Ishikawa (cell line): ENCODE results near the gene DOCK8.

ENCODE experiments used
- CEBPB ChIP-seq: IDR thresholded peaks from 2 replicates; pipeline ENCODE4 v1.6.1; 2012
- CREB1 ChIP-seq: IDR thresholded peaks from 2 replicates; pipeline ENCODE4 v1.6.1; 2012; ENCODE audit warnings: low read depth
- EGR1 ChIP-seq: IDR thresholded peaks from 2 replicates; pipeline ENCODE4 v1.6.1; 2012
- EP300 ChIP-seq: IDR thresholded peaks from 2 replicates; pipeline ENCODE4 v1.6.1; 2012; ENCODE audit warnings: borderline replicate concordance
- FOXM1 ChIP-seq: IDR thresholded peaks from 2 replicates; pipeline ENCODE4 v1.6.1; 2012; ENCODE audit warnings: low read depth, borderline replicate concordance
- NFIC ChIP-seq: IDR thresholded peaks from 2 replicates; pipeline ENCODE4 v1.6.1; 2012
- RAD21 ChIP-seq: IDR thresholded peaks from 2 replicates; pipeline ENCODE4 v1.6.1; 2012; ENCODE audit warnings: low read depth
- TAF1 ChIP-seq: IDR thresholded peaks from 2 replicates; pipeline ENCODE4 v1.6.1; 2012; ENCODE audit warnings: low read depth, mild to moderate bottlenecking
- TCF12 ChIP-seq: IDR thresholded peaks from 2 replicates; pipeline ENCODE4 v1.6.1; 2012; ENCODE audit warnings: low read depth
- TEAD4 ChIP-seq: IDR thresholded peaks from 2 replicates; pipeline ENCODE4 v1.6.1; 2012
- YY1 ChIP-seq: IDR thresholded peaks from 2 replicates; pipeline ENCODE4 v1.6.1; 2012; ENCODE audit warnings: low read depth
- ZBTB7A ChIP-seq: IDR thresholded peaks from 2 replicates; pipeline ENCODE4 v1.6.1; 2012; ENCODE audit warnings: low read depth
- TF ChIP-seq, protein P1 (sequence below): IDR thresholded peaks from 2 replicates; pipeline ENCODE4 v1.6.1; 2012
- TF ChIP-seq, protein P2 (sequence below): IDR thresholded peaks from 2 replicates; pipeline ENCODE4 v1.6.1; 2012; ENCODE audit warnings: low read depth, mild to moderate bottlenecking
- TF ChIP-seq, protein P3 (sequence below): IDR thresholded peaks from 2 replicates; pipeline ENCODE4 v1.6.1; 2012

Gene DOCK8

DNA sequence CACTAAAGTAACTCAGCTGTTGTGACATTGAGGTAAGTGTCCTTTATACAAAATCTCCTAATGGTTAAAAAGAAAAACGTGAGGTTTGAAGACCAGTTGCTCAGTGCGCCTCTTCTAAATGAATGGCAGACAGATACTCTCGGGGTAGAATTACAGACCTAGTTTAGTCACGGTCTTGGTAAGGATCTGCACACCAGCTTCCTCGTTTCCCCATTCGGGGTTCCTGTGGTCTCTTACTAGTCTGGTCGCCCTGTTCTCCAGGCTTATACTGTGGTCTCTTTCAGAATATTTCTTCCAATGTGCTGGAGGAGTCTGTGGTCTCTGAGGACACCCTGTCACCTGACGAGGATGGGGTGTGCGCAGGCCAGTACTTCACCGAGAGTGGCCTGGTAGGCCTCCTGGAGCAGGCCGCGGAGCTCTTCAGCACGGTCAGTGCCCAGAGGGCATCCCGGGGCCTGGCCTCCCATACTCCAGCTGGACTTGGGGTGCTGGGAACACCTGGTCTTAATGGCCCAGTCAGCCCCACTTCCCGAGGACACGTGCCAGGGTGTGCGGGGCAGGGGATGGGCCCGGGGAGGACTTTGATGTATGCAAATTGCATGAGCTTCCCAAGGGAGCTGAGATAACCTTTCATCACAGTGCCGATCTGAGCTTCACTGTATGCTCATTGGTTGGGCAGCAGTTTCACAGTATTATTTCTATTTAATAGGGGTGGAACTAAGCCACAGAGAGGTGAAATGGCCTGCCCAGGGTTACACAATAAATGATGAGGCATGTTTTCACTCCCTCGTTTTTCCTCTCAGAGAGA lies 224.5 kb downstream of the DOCK8 start:
- TF ChIP-seq TEAD4 (no peak), RAD21 (no peak), FOXM1 (no peak), EP300 (no peak)

DNA sequence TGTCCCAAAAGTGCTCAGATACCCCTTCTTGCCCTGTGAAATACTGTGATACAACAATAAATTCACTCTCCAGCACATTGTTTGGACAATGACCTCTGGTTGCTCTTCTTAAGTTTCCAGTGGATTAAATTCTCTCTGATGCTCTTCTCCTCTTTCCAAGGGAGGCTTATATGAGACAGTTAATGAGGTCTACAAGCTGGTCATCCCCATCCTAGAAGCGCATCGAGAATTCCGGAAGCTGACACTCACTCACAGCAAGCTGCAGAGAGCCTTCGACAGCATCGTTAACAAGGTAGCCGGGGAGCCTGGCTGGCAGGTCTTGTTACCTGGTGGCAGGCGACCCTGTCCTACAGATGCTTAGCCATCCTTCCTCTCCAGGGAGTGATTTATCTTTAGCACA lies 226.5 kb downstream of the DOCK8 start:
- TF ChIP-seq TAF1 (no peak), TEAD4 (no peak), RAD21 (no peak), CEBPB (no peak), YY1 (no peak), EGR1 (no peak), EP300 (no peak), TCF12 (no peak), NFIC (no peak)
- TF ChIP-seq, protein P1, sequence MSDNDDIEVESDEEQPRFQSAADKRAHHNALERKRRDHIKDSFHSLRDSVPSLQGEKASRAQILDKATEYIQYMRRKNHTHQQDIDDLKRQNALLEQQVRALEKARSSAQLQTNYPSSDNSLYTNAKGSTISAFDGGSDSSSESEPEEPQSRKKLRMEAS = no peak
- TF ChIP-seq, protein P2, sequence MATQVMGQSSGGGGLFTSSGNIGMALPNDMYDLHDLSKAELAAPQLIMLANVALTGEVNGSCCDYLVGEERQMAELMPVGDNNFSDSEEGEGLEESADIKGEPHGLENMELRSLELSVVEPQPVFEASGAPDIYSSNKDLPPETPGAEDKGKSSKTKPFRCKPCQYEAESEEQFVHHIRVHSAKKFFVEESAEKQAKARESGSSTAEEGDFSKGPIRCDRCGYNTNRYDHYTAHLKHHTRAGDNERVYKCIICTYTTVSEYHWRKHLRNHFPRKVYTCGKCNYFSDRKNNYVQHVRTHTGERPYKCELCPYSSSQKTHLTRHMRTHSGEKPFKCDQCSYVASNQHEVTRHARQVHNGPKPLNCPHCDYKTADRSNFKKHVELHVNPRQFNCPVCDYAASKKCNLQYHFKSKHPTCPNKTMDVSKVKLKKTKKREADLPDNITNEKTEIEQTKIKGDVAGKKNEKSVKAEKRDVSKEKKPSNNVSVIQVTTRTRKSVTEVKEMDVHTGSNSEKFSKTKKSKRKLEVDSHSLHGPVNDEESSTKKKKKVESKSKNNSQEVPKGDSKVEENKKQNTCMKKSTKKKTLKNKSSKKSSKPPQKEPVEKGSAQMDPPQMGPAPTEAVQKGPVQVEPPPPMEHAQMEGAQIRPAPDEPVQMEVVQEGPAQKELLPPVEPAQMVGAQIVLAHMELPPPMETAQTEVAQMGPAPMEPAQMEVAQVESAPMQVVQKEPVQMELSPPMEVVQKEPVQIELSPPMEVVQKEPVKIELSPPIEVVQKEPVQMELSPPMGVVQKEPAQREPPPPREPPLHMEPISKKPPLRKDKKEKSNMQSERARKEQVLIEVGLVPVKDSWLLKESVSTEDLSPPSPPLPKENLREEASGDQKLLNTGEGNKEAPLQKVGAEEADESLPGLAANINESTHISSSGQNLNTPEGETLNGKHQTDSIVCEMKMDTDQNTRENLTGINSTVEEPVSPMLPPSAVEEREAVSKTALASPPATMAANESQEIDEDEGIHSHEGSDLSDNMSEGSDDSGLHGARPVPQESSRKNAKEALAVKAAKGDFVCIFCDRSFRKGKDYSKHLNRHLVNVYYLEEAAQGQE = no peak
- TF ChIP-seq, protein P3, sequence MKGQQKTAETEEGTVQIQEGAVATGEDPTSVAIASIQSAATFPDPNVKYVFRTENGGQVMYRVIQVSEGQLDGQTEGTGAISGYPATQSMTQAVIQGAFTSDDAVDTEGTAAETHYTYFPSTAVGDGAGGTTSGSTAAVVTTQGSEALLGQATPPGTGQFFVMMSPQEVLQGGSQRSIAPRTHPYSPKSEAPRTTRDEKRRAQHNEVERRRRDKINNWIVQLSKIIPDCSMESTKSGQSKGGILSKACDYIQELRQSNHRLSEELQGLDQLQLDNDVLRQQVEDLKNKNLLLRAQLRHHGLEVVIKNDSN = no peak

DNA sequence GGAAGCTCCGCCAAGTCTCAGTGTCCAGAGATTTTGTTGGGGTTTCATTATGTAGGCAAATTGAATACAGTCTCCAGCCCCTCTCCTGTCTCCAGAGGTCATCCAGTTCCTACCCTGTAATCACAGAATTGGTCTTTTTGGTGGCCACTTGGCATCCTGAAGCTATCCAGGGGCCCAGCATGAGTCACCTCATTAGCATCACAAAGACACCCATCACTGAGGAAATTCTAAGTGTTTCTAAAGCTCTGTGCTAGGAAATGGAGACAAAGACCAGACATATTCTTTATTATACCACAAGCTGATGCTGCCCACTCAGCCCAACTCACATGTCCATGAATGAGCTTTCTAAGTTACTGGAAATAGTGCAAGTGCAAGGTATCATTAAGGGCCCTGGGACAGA lies 229.9 kb downstream of the DOCK8 start:
- TF ChIP-seq, protein P1 = no peak
- no peak for TF ChIP-seq EGR1
- no peak for TF ChIP-seq CREB1
- no peak for TF ChIP-seq ZBTB7A
- TF ChIP-seq FOXM1 = no peak
- TF ChIP-seq, protein P3 = no peak
- no peak for TF ChIP-seq CEBPB
- TF ChIP-seq TEAD4 = no peak
- TF ChIP-seq TCF12 = no peak
- TF ChIP-seq YY1 = no peak
- TF ChIP-seq RAD21 = no peak
- no peak for TF ChIP-seq NFIC
- TF ChIP-seq, protein P2 = no peak
- no peak for TF ChIP-seq TAF1
- TF ChIP-seq EP300 = no peak

DNA sequence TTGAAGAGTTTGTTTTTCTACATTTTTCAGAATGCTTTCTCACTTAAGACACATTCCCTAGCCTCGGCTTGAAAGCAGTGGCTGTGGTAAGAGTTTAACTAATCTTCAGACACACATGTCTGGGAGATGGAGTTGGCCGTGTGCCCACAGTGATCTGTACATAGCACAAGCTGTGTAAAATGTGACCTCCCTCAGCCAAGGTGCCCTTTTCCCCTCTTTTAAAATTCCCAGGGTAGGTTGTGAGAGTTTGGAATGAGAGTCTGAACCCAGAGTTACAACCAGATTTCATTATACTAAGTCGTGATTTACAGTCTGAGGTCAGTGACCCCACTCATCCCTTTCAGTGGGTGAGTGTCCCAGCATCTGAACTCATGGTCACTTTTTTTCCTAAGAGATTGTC lies 230.4 kb downstream of the DOCK8 start:
- TF ChIP-seq TCF12 = no peak
- no peak for TF ChIP-seq TEAD4
- no peak for TF ChIP-seq FOXM1
- no peak for TF ChIP-seq TAF1
- no peak for TF ChIP-seq CREB1
- no peak for TF ChIP-seq ZBTB7A
- no peak for TF ChIP-seq YY1
- no peak for TF ChIP-seq CEBPB
- no peak for TF ChIP-seq EP300

DNA sequence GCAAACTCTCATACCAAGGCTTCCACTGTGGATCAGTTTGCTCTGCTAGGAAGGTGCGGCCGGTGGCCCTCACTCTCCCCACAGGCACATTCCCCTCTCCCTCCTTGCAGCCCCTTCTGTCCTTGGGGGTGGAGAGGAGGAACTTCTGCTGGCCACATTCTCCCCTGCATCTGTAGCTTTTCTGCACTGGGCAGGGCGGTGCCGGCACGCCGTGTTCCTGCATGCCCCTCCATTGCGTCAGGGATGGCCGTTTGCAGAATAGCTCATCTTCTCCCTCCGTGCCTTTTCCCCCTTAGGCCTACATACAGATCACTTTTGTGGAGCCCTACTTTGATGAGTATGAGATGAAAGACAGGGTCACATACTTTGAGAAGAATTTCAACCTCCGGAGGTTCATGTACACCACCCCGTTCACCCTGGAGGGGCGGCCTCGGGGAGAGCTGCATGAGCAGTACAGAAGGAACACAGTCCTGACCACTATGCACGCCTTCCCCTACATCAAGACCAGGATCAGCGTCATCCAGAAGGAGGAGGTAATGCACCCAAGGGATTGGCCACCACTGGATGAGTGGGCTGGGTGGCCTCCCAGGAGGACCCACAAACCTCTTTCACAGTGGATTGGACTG lies 231.5 kb downstream of the DOCK8 start:
- no peak for TF ChIP-seq ZBTB7A
- no peak for TF ChIP-seq CREB1
- TF ChIP-seq TEAD4 = no peak
- no peak for TF ChIP-seq TAF1
- TF ChIP-seq RAD21 = no peak
- no peak for TF ChIP-seq TCF12
- no peak for TF ChIP-seq FOXM1
- TF ChIP-seq YY1 = no peak
- TF ChIP-seq NFIC = no peak
- TF ChIP-seq, protein P2 = no peak
- no peak for TF ChIP-seq EP300
- TF ChIP-seq, protein P3 = no peak
- no peak for TF ChIP-seq CEBPB
- TF ChIP-seq EGR1 = no peak
- TF ChIP-seq, protein P1 = no peak
